Caco-2 (cell line): ENCODE data around the gene FBXO28. TPM values are rescaled to one million over a fixed set of nuclear protein-coding genes. Genes with fewer than 3 reads are reported as not detected.

Source experiments
- BruUV-seq: library from RNA; stranded (reverse); fragments of 400-500 nt; replicated peaks from 2 replicates; lab custom pipeline; 2021; lab: Mats Ljungman, UMichigan
- CTCF ChIA-PET: fragments of 300-600 bp; sonication (Branson Sonifier 250); formaldehyde crosslinking; loops from one replicate; lab custom pipeline; 2022; ENCODE audit warnings: antibody characterized with exemption; lab: Charles Lee
- POLR2A ChIA-PET: fragments of 300-600 bp; sonication (Branson Sonifier 250); formaldehyde crosslinking; loops from one replicate; lab custom pipeline; 2022; ENCODE audit warnings: antibody characterized with exemption; lab: Charles Lee
- DNase-seq, 2 experiments: peaks; one replicate each; pipeline versions ENCODE4 v3.0.0 to v3.0.0-alpha.2; 2020 to 2022
- H3K27me3 ChIP-seq: replicated peaks from 2 replicates; pipeline ENCODE4 v1.6.0; 2011; ENCODE audit warnings: low read length; ENCODE audit not compliant: control insufficient read depth, insufficient read depth
- H3K36me3 ChIP-seq: 2 replicates; pipeline ENCODE4 v1.5.1; 2011; ENCODE audit warnings: low read length; ENCODE audit not compliant: control insufficient read depth, insufficient read depth
- H3K4me1 ChIP-seq: fragments of 250-450 bp; sonication (Bioruptor Pico); 2 replicates; pipeline ENCODE4 v1.5.1; 2020; ENCODE audit warnings: mild to moderate bottlenecking
- H3K4me3 ChIP-seq: 2 replicates; pipeline ENCODE4 v1.5.1; 2011; ENCODE audit warnings: low read depth, mild to moderate bottlenecking, control low read depth, low read length
- H3K9me3 ChIP-seq: fragments of 250-450 bp; sonication (Bioruptor Pico); 2 replicates; pipeline ENCODE4 v1.5.1; 2020; ENCODE audit warnings: mild to moderate bottlenecking, moderate library complexity
- H3K27ac Mint-ChIP-seq: one replicate; pipeline ENCODE4 v1.8.0; 2022; ENCODE audit warnings: mixed read lengths; ENCODE audit not compliant: unreplicated experiment
- H3K27me3 Mint-ChIP-seq: one replicate; pipeline ENCODE4 v1.8.0; 2022; ENCODE audit warnings: mixed read lengths; ENCODE audit not compliant: insufficient read depth, unreplicated experiment
- H3K36me3 Mint-ChIP-seq: one replicate; pipeline ENCODE4 v1.8.0; 2022; ENCODE audit warnings: mild to moderate bottlenecking, mixed read lengths; ENCODE audit not compliant: insufficient read depth, unreplicated experiment
- H3K4me1 Mint-ChIP-seq: one replicate; pipeline ENCODE4 v1.8.0; 2022; ENCODE audit warnings: low read depth, mixed read lengths; ENCODE audit not compliant: unreplicated experiment
- H3K4me3 Mint-ChIP-seq: one replicate; pipeline ENCODE4 v1.8.0; 2022; ENCODE audit warnings: mild to moderate bottlenecking, moderate library complexity, mixed read lengths; ENCODE audit not compliant: unreplicated experiment
- H3K9me3 Mint-ChIP-seq: one replicate; pipeline ENCODE4 v1.8.0; 2022; ENCODE audit warnings: mixed read lengths; ENCODE audit not compliant: unreplicated experiment
- CTCF ChIP-seq, 2 experiments: fragments of 200-600 bp in 1 of 2; IDR thresholded peaks; 1 replicate in 1 of 2; 2 replicates in 1 of 2; pipeline versions ENCODE4 v1.5.1 to v1.8.0; 2011 to 2022; ENCODE audit warnings: antibody characterized with exemption in 1 of 2, control low read depth in 1 of 2, inconsistent platforms in 1 of 2, low read depth in 1 of 2, low read length in 1 of 2, mild to moderate bottlenecking in 1 of 2, moderate library complexity in 1 of 2; ENCODE audit not compliant: insufficient read depth in 1 of 2, severe bottlenecking in 1 of 2, unreplicated experiment in 1 of 2
- intact Hi-C: fragments of 100-400 bp; cut with micrococcal nuclease; formaldehyde crosslinking; loops from one replicate; pipeline ENCODE4 v1.10.0; 2022; ENCODE audit not compliant: unreplicated experiment
- total RNA-seq: library from RNA; stranded (reverse); gene quantifications from 2 replicates; pipeline ENCODE4 v1.2.3, GENCODE V29; 2022

FBXO28 gene
- total RNA-seq, 1 experiment from 2014 or later, result 31.3 TPM

- H3K4me3 ChIP-seq, result no peak overlapping the region
- Mint-ChIP-seq H3K4me3 (no peak overlapping the region), H3K4me1 (no peaks in the 10 kb centered on the region), H3K36me3 (peaks cover 28% of the 10 kb centered on the region), H3K27me3 (no peaks in the 10 kb centered on the region), H3K27ac (no peak overlapping the region), H3K9me3 (no peaks in the 10 kb centered on the region)
- ChIA-PET CTCF (no interaction called here), POLR2A (no interaction called here)
- no peak for DNase-seq
- intact Hi-C loops, result no loop called here
- BruUV-seq, result no TSS peak
- no peaks in the 10 kb centered on the region for H3K27me3 ChIP-seq
- no peaks in the 10 kb centered on the region for H3K36me3 ChIP-seq
- TF ChIP-seq CTCF (IDR thresholded peaks at IDR 0.05; ENCODE audit: insufficient read depth in 1 of 2, low read depth in 1 of 2, low read length in 1 of 2, severe bottlenecking in 1 of 2, unreplicated experiment in 1 of 2), result no peak
- no peaks in the 10 kb centered on the region for H3K9me3 ChIP-seq
- H3K4me1 ChIP-seq, result no peaks in the 10 kb centered on the region
Measured at GRCh38 chr1:224160171-224160682, 46.3 kb downstream of the FBXO28 start.

- Mint-ChIP-seq H3K4me3 (no peak overlapping the region), H3K4me1 (no peaks in the 10 kb centered on the region), H3K36me3 (peaks cover 15% of the 10 kb centered on the region), H3K9me3 (no peaks in the 10 kb centered on the region), H3K27ac (no peak overlapping the region), H3K27me3 (no peaks in the 10 kb centered on the region)
- BruUV-seq, result no TSS peak
- intact Hi-C loops, result no loop called here
- no peaks in the 10 kb centered on the region for H3K36me3 ChIP-seq
- H3K9me3 ChIP-seq, result no peaks in the 10 kb centered on the region
- DNase-seq, result no peak
- no peaks in the 10 kb centered on the region for H3K27me3 ChIP-seq
- TF ChIP-seq CTCF (IDR thresholded peaks at IDR 0.05; ENCODE audit: insufficient read depth in 1 of 2, low read depth in 1 of 2, low read length in 1 of 2, severe bottlenecking in 1 of 2, unreplicated experiment in 1 of 2), result no peak
- CTCF ChIA-PET, result no interaction called here
- POLR2A ChIA-PET, result interaction anchor here (0.6 kb wide), 1 partner anchor 11 kb away, joined by 4 read pairs; no protein-coding TSS in a partner anchor
- no peak overlapping the region for H3K4me3 ChIP-seq
- H3K4me1 ChIP-seq, result no peaks in the 10 kb centered on the region
Measured at GRCh38 chr1:224162768-224163167, 48.9 kb downstream of the FBXO28 start.

DNA sequence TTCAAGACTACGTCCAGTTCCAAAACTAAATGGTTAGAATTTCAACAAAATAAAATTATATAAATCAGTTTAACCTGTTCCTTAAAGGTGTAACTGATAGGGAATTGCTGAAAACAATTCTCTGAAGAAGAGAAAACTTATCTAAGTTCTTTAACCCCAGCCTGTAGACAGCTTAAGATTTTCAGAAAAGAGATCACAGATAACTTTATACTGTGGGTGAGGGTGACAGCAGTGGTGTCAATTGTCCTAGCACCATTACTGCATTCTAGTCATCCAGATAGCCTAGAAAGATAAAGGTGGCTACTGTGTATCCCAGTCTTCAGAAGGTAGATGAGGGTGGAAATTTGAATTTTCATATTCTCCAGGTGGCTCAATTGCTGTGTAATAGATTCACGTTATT is 49.4 kb downstream of the FBXO28 start:
- no peaks in the 10 kb centered on the region for H3K9me3 ChIP-seq
- CTCF ChIA-PET, result no interaction called here
- Mint-ChIP-seq H3K27ac (no peak overlapping the region), H3K9me3 (no peaks in the 10 kb centered on the region), H3K4me1 (no peaks in the 10 kb centered on the region), H3K36me3 (peaks cover 10% of the 10 kb centered on the region), H3K27me3 (no peaks in the 10 kb centered on the region), H3K4me3 (no peak overlapping the region)
- intact Hi-C loops, result no loop called here
- BruUV-seq, result no TSS peak
- H3K4me3 ChIP-seq, result no peak overlapping the region
- no peak for DNase-seq
- H3K36me3 ChIP-seq, result no peaks in the 10 kb centered on the region
- no peaks in the 10 kb centered on the region for H3K27me3 ChIP-seq
- POLR2A ChIA-PET, result no interaction called here
- H3K4me1 ChIP-seq, result no peaks in the 10 kb centered on the region
- TF ChIP-seq CTCF (IDR thresholded peaks at IDR 0.05; ENCODE audit: insufficient read depth in 1 of 2, low read depth in 1 of 2, low read length in 1 of 2, severe bottlenecking in 1 of 2, unreplicated experiment in 1 of 2), result no peak
